ENCODE data around the gene ATG16L2. TPM values are rescaled to one million over a fixed set of nuclear protein-coding genes. Genes with fewer than 3 reads are reported as not detected.

Gene ATG16L2
- total and polyA plus RNA-seq, 2 donors (not counting 1 experiment from before 2014, with no cell fraction given): 212 to 350 TPM

DNA sequence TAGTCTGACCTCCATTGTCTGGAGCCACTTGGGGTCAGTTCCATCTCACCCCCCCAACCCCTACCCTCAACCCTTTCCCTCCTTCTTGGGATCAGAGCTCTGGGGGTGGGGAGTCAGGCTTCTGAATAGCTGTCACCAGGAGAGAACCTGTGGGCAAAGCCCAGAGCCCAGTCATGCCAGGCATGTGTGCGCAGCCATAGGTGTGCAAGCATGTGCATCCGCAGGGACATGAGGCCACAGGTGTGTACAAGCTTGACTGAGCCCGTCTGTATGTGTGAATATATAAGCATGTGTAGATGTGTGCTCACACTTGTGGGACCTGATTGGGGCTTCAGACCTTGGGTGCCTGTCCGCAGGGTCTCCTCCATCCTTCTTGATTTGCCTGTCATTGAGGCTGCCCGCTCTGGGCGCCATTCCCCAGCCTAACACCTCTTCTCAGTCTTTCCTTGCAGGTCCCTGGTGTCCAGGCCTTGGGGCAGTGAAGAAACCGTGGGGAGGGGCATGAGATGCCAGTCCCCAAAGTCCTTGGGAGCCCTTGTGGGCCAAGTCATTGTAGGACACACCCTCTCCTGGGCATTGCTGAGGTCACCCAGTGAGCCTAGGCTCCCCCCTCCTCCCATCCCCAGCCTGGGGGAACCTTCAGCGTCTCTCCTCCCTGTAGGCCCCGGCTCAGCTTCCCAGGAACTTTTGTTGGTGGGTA is 9.0 kb downstream of the ATG16L2 start:
- POLR2A ChIA-PET: interaction anchor here (0.6 to 2.0 kb wide), 5 partner anchors 10 to 101 kb away, joined by 3 to 6 read pairs (median 5); partner anchors contain the start of gene STARD10
- TF ChIP-seq CTCF (IDR thresholded peaks at IDR 0.05) (no peak), EZH2 (IDR thresholded peaks at IDR 0.05; ENCODE audit: borderline replicate concordance, insufficient read depth, low read depth, low read length, poor library complexity, severe bottlenecking) (no peak)
- CTCF ChIA-PET: interaction anchor here (0.7 to 3.1 kb wide), 9 partner anchors 8 to 362 kb away, joined by 3 to 18 read pairs (median 4); partner anchors contain the start of gene STARD10
- peaks cover under 1% of the 10 kb centered on the region for H3K79me2 ChIP-seq (ENCODE audit: control insufficient read depth, insufficient read depth, low read length)
- H4K20me1 ChIP-seq (ENCODE audit: control insufficient read depth, insufficient read depth, low read length, poor library complexity, severe bottlenecking): peaks cover 44% of the 10 kb centered on the region
- H3K9me3 Mint-ChIP-seq (ENCODE audit: insufficient read depth): no peaks in the 10 kb centered on the region
- peaks cover 53% of the 10 kb centered on the region for H3K4me1 Mint-ChIP-seq
- H3K4me3 Mint-ChIP-seq: peak overlapping the region; percentile 16
- H3K27me3 Mint-ChIP-seq: no peaks in the 10 kb centered on the region
- ATAC-seq (ENCODE audit: low read depth): no peak
- peak; percentile 52 for DNase-seq
- peak overlapping the region; percentile 95 for H3K27ac Mint-ChIP-seq
- WGBS (ENCODE audit: insufficient coverage): 89% methylated on average over 7 of the region's 9 CpGs
- peak overlapping the region; percentile 71 for H3K4me2 ChIP-seq (replicated peaks; ENCODE audit: low read depth, low read length, poor library complexity, severe bottlenecking)
- no peak overlapping the region for H2AFZ ChIP-seq (ENCODE audit: insufficient read depth, low read depth, low read length, poor library complexity, severe bottlenecking)
- peaks cover 16 to 38% of the 10 kb centered on the region in 2 donors for H3K4me1 ChIP-seq (ENCODE audit: control insufficient read depth in 2 of 2, insufficient read depth in 2 of 2, low read length in 2 of 2)
- H3K27ac ChIP-seq (ENCODE audit: low read length in 2 of 2): peak overlapping the region; percentile 59 to 86
- no peaks in the 10 kb centered on the region for H3K27me3 ChIP-seq (replicated peaks in 1 of 4; ENCODE audit: control extremely low read depth in 1 of 4, control insufficient read depth in 3 of 4, insufficient read depth in 4 of 4, low read length in 3 of 4)
- H3K4me3 ChIP-seq (ENCODE audit: control extremely low read depth in 1 of 5, extremely low read depth in 1 of 5, insufficient read depth in 1 of 5, low read depth in 2 of 5, low read length in 4 of 5): no peak overlapping the region
- H3K36me3 ChIP-seq (replicated peaks in 1 of 2; ENCODE audit: control extremely low read depth in 1 of 2, control insufficient read depth in 1 of 2, extremely low read depth in 1 of 2, insufficient read depth in 2 of 2, low read length in 1 of 2): peaks cover 0 to 67% of the 10 kb centered on the region in 2 experiments
- intact Hi-C loops (cut with micrococcal nuclease): loop anchor here (2.0 to 5.0 kb wide), 4 partner anchors 70 to 554 kb away; partner anchors contain the start of genes ARAP1 and RELT
- no peak overlapping the region for H3K9ac ChIP-seq (ENCODE audit: low read length)
- peaks cover 0 to 4% (median 0%) of the 10 kb centered on the region in 3 donors for H3K9me3 ChIP-seq (ENCODE audit: control extremely low read depth in 1 of 3, control insufficient read depth in 2 of 3, insufficient read depth in 1 of 3, low read length in 2 of 3)

- Histone ChIP-seq H3K4me3 (ENCODE audit: control extremely low read depth in 1 of 5, extremely low read depth in 1 of 5, insufficient read depth in 1 of 5, low read depth in 2 of 5, low read length in 4 of 5) (no peak overlapping the region), H2AFZ (ENCODE audit: insufficient read depth, low read depth, low read length, poor library complexity, severe bottlenecking) (no peak overlapping the region), H3K4me1 (ENCODE audit: control insufficient read depth in 2 of 2, insufficient read depth in 2 of 2, low read length in 2 of 2) (peaks cover 16 to 44% of the 10 kb centered on the region in 2 donors), H3K79me2 (ENCODE audit: control insufficient read depth, insufficient read depth, low read length) (no peaks in the 10 kb centered on the region), H3K27ac (ENCODE audit: low read length in 2 of 2) (peak overlapping the region in 1 of 2 donors; percentile 86), H3K27me3 (replicated peaks in 1 of 4; ENCODE audit: control extremely low read depth in 1 of 4, control insufficient read depth in 3 of 4, insufficient read depth in 4 of 4, low read length in 3 of 4) (no peaks in the 10 kb centered on the region), H4K20me1 (ENCODE audit: control insufficient read depth, insufficient read depth, low read length, poor library complexity, severe bottlenecking) (peaks cover 42% of the 10 kb centered on the region), H3K36me3 (replicated peaks in 1 of 2; ENCODE audit: control extremely low read depth in 1 of 2, control insufficient read depth in 1 of 2, extremely low read depth in 1 of 2, insufficient read depth in 2 of 2, low read length in 1 of 2) (peaks cover 0 to 67% of the 10 kb centered on the region in 2 experiments), H3K9me3 (ENCODE audit: control extremely low read depth in 1 of 3, control insufficient read depth in 2 of 3, insufficient read depth in 1 of 3, low read length in 2 of 3) (peaks cover 0 to 4% (median 0%) of the 10 kb centered on the region in 3 donors), H3K9ac (ENCODE audit: low read length) (no peak overlapping the region), H3K4me2 (replicated peaks; ENCODE audit: low read depth, low read length, poor library complexity, severe bottlenecking) (no peak overlapping the region)
- ATAC-seq (ENCODE audit: low read depth) (no peak), DNase-seq (peak; percentile 33)
- peak overlapping the region; percentile 95 for H3K27ac Mint-ChIP-seq
- WGBS (ENCODE audit: insufficient coverage): 91% methylated on average over 7 of the region's 7 CpGs
- POLR2A ChIA-PET: interaction anchor here (0.6 kb wide), 1 partner anchor 9 kb away, joined by 9 read pairs; no protein-coding TSS in a partner anchor
- H3K4me3 Mint-ChIP-seq: no peak overlapping the region
- H3K27me3 Mint-ChIP-seq: no peaks in the 10 kb centered on the region
- intact Hi-C loops (cut with micrococcal nuclease): loop anchor here (5.0 kb wide), 1 partner anchor 328 kb away; no protein-coding TSS in a partner anchor
- peaks cover 54% of the 10 kb centered on the region for H3K4me1 Mint-ChIP-seq
- H3K9me3 Mint-ChIP-seq (ENCODE audit: insufficient read depth): no peaks in the 10 kb centered on the region
- CTCF ChIA-PET: interaction anchor here (0.9 to 3.0 kb wide), 3 partner anchors 8 to 101 kb away, joined by 3 to 12 read pairs (median 11); no protein-coding TSS in a partner anchor
- TF ChIP-seq EZH2 (IDR thresholded peaks at IDR 0.05; ENCODE audit: borderline replicate concordance, insufficient read depth, low read depth, low read length, poor library complexity, severe bottlenecking) (no peak), CTCF (IDR thresholded peaks at IDR 0.05) (no peak)
Measured at GRCh38 chr11:72824020-72824419, 9.8 kb downstream of the ATG16L2 start.
